Chondrocyte (in vitro differentiated cells): ENCODE results near the gene SAMHD1. TPM values are rescaled to one million over a fixed set of nuclear protein-coding genes. Genes with fewer than 3 reads are reported as not detected.
A peak's percentile ranks its signal among the peaks of the same experiment; 100 is the strongest.

Experiments used
- DNase-seq: peaks from one replicate; pipeline ENCODE4 v3.0.0; 2021; ENCODE audit warnings: mixed read lengths, low spot score
- H3K27ac Mint-ChIP-seq: one replicate; pipeline ENCODE4 v1.8.0; 2021; ENCODE audit warnings: mild to moderate bottlenecking, moderate library complexity, mixed read lengths; ENCODE audit not compliant: unreplicated experiment
- H3K27me3 Mint-ChIP-seq: 2 replicates; pipeline ENCODE4 v1.8.0; 2021; ENCODE audit warnings: low read depth, mixed read lengths
- H3K36me3 Mint-ChIP-seq: 2 replicates; pipeline ENCODE4 v1.8.0; 2021; ENCODE audit warnings: low read depth, mixed read lengths
- H3K4me1 Mint-ChIP-seq: 2 replicates; pipeline ENCODE4 v1.8.0; 2021; ENCODE audit warnings: low read depth, mild to moderate bottlenecking, mixed read lengths
- H3K4me3 Mint-ChIP-seq: one replicate; pipeline ENCODE4 v1.8.0; 2021; ENCODE audit warnings: mild to moderate bottlenecking, moderate library complexity, mixed read lengths; ENCODE audit not compliant: unreplicated experiment
- H3K9me3 Mint-ChIP-seq: 2 replicates; pipeline ENCODE4 v1.8.0; 2021; ENCODE audit warnings: low read depth, mixed read lengths
- CTCF ChIP-seq: fragments of 200-600 bp; sonication (generic); IDR thresholded peaks from 2 replicates; pipeline ENCODE4 v1.5.0; 2021; ENCODE audit warnings: antibody characterized with exemption, mild to moderate bottlenecking, moderate library complexity
- total RNA-seq: library from RNA; stranded (reverse); gene quantifications from 3 replicates; pipeline ENCODE4 v1.2.1, GENCODE V29; 2021

SAMHD1 gene
- total RNA-seq, 1 donor from 2014 or later = 17.3 TPM

GRCh38 chr20:36883977-36884535 lies 67.5 kb downstream of the SAMHD1 start:
- peaks cover 8% of the 10 kb centered on the region for H3K4me1 Mint-ChIP-seq
- no peak overlapping the region for H3K4me3 Mint-ChIP-seq
- no peak overlapping the region for H3K27ac Mint-ChIP-seq
- no peak for DNase-seq
- H3K36me3 Mint-ChIP-seq = no peaks in the 10 kb centered on the region
- no peaks in the 10 kb centered on the region for H3K9me3 Mint-ChIP-seq
- peaks cover 4% of the 10 kb centered on the region for H3K27me3 Mint-ChIP-seq
- TF ChIP-seq CTCF = no peak

DNA sequence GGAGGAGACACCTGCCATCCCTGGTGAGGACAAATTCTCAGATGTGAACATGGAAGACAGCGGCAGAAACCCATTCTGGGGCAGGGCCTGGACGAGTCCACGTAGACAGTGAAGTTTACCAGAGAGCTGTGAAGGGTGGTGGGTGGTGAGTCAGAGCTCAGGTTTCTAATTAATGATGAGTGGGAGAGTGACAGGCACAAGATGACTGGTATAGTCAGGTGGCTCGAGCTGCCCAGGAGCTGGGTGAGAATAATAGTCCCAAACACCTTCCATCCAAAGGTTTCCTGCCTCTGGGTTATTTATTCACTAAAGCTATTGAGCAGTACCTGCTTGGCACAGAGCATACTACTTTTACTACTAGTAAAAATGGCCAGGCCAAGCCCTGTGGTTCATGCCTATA lies 69.6 kb downstream of the SAMHD1 start:
- Mint-ChIP-seq H3K36me3 (no peaks in the 10 kb centered on the region), H3K4me3 (no peak overlapping the region), H3K4me1 (peaks cover 3% of the 10 kb centered on the region), H3K27me3 (peaks cover 4% of the 10 kb centered on the region), H3K9me3 (no peaks in the 10 kb centered on the region), H3K27ac (no peak overlapping the region)
- TF ChIP-seq CTCF = no peak
- DNase-seq = peak; percentile 6

- peak; percentile 68 for DNase-seq
- Mint-ChIP-seq H3K27me3 (peaks cover 6% of the 10 kb centered on the region), H3K9me3 (no peaks in the 10 kb centered on the region), H3K36me3 (no peaks in the 10 kb centered on the region), H3K4me1 (no peaks in the 10 kb centered on the region), H3K4me3 (no peak overlapping the region), H3K27ac (no peak overlapping the region)
- TF ChIP-seq CTCF = no peak
Observed at GRCh38 chr20:36881331-36881730, 70.2 kb downstream of the SAMHD1 start.

DNA sequence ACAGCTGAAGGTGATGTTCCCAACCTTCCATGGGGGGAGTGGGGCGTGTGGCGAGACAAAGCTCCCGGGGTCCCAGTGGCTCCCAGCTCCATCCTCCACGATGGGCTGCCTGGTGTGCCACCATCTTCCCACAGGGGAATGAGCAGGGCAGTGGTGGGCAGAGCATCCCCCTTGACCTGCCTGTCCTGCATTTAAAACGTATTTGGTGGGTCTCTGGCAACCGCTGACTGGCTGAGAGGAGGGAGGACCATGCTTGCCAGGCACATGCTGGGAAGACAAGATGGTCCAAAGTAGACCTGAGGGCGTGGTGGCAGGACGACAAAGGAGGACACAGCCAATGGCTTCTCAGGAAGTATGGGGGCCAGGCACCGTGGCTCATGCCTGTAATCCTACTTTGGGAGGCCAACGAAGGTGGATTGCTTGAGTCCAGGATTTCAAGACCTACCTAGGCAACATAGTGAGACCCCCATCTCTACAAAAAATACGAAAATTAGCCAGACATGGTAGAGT lies 70.7 kb downstream of the SAMHD1 start:
- Mint-ChIP-seq H3K27me3 (peaks cover 6% of the 10 kb centered on the region), H3K4me1 (no peaks in the 10 kb centered on the region), H3K4me3 (no peak overlapping the region), H3K36me3 (no peaks in the 10 kb centered on the region), H3K9me3 (no peaks in the 10 kb centered on the region), H3K27ac (no peak overlapping the region)
- TF ChIP-seq CTCF = no peak
- DNase-seq = peak; percentile 53

GRCh38 chr20:36878941-36879340 lies 72.6 kb downstream of the SAMHD1 start:
- no peak for DNase-seq
- Mint-ChIP-seq H3K9me3 (no peaks in the 10 kb centered on the region), H3K36me3 (no peaks in the 10 kb centered on the region), H3K27ac (no peak overlapping the region), H3K4me1 (no peaks in the 10 kb centered on the region), H3K4me3 (no peak overlapping the region), H3K27me3 (peaks cover 6% of the 10 kb centered on the region)
- TF ChIP-seq CTCF = no peak
